HG03097 (cell line): Measurements from ENCODE around the gene UGT1A5.
"Not testable (repeated sequence)": the region's sequence is repeated elsewhere in the genome, so short reads cannot be mapped to it uniquely, and the experiment has no call there.

ENCODE experiments used
- ATAC-seq: cut with Tn5 transposase; IDR thresholded peaks from one replicate; pipeline ENCODE4 v1.9.1; 2021; ENCODE audit not compliant: unreplicated experiment, low FRiP score

UGT1A5 gene

DNA sequence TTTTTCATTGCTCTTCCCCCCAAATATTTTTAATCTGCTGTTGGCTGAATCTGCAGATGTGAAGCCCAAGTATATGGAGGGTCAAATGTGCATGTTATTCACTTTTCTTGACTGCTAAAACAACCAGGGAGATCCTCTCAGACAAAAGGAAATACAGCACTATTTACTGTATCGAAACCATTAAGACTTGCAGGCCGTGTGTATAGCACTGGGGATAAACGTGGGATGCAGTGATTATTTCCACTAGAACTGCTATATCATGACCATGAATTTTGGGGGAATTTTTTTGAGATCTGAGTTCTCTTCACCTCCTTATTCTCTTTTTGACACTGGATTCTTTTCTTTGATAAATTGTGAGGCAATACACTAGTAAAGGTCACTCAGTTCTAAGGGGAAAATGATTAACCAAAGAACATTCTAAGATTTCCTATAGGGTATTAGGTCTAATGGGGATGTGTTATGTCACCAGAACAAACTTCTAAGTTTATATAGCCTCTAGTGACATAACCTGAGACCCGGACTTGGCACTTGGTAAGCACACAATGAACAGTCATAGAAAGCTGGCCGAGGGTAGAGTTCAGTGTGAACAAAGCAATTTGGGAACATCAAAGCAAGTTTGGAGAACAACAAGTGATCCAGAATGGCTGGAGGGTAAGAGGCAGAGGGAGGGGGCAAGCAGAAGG lies 32.5 kb downstream of the UGT1A5 start:
- no peak for ATAC-seq

DNA sequence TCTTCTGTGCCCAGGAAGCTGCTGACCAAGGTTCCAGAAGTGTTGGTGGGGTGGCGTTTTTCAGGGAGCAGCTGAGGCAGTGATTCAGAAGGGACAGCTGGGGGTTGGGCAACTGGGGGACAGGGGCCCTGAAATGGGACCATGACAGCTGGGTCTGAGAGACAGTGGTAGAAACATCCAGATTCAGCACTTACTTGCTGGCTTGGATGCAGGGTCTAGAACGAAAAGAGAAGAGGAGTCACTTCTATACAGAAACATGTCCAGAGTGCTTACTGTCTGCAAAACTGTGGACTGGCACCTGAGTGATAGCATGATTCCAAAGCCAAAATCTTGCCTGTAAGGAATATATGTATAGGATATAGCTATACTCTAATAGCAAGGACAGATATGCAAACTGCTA lies 33.1 kb downstream of the UGT1A5 start:
- not testable (repeated sequence) for ATAC-seq

DNA sequence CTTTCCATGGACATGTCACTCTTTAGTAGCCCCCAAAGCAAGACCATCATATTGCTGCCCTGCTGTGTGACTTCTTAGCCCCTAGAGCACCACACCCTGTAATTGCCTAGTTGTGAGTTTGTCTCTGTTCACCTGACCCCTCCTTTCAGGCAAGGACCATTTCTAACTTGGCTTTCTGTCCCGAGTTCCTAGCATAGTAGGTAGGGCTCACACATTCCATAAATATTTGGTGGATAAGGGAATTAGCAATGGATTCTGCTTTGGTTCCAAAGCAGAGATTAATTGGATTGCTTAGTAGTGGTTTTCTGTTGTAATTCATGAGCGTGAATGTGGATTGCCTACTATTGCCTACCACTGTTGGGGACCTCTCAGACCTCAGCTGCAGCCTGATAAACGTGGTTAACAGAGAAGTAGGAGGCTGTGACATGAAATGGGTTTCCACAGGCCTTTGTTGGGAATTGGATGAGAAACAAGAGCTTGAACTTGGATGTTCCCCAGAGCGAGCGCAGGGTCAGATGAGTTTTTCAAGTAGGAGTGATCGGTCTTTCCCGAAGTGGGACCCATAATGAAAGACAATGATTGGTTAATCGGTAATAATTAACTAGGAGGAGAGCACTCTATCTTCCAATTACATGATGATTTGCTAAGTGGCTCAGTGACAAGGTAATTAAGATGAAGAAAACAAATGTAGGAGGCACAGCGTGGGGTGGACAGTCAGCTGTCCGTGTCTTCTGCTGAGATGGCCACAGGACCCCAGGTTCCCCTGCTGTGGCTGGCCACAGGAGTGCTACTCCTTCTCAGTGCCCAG lies 34.0 kb downstream of the UGT1A5 start:
- no peak for ATAC-seq

DNA sequence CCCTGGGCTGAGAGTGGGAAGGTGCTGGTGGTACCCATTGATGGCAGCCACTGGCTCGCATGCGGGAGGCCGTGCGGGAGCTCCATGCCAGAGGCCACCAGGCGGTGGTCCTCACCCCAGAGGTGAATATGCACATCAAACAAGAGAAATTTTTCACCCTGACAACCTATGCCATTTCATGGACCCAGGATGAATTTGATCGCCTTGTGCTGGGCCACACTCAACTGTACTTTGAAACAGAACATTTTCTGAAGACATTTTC lies 34.5 kb downstream of the UGT1A5 start:
- no peak for ATAC-seq

DNA sequence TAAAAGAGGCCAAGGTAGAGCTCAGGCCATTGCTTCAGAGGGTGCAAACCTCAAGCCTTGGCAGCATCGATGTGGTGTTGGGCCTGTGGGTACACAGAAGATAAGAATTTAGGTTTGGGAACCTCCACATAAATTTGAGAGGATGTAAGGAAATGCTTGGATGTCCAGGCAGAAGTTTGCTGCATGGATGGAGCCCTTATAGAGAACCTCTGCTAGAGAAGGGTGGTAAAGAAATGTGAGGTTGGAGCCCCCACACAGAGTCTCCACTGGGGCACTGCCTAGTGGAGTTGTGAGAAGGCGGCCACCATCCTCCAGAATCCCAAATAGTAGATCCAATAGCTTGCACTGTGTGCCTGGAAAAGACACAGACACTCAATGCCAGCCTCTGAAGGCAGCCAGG lies 38.0 kb downstream of the UGT1A5 start:
- ATAC-seq, result not testable (repeated sequence)

DNA sequence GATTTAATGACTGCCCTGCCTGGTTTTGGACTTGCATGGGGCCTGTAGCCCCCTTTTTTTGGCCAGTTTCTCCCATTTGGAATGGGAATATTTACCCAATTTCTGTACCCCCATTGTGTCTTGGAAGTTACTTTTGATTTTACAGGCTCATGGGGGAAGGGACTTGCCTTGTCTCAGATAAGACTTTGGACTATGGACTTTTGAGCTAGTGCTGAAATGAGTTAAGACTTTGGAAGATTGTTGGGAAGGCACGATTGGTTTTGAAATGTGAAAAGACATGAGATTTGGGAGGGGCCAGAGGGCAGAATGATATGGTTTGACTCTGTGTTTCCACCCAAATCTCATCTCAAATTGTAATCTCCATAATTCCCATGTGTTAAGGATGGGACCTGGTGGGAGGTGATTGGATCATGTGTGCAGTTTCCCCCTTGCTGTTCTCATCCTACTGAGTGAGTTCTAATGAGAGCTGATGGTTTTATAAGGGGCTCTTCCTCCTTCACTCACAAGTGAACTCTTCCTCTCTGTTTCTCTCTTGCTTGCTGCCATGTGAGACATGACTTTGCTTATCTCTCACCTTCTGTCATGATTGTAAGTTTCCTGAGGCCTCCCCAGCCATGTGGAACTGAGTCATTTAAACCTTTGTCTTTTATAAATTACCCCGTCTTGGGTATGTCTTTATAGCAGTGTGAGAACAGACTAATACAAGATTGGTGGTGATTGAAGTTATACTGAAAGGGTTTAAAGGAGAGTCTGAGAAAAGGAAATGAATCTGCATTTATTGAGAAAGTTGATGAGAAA lies 38.7 kb downstream of the UGT1A5 start:
- not testable (repeated sequence) for ATAC-seq

DNA sequence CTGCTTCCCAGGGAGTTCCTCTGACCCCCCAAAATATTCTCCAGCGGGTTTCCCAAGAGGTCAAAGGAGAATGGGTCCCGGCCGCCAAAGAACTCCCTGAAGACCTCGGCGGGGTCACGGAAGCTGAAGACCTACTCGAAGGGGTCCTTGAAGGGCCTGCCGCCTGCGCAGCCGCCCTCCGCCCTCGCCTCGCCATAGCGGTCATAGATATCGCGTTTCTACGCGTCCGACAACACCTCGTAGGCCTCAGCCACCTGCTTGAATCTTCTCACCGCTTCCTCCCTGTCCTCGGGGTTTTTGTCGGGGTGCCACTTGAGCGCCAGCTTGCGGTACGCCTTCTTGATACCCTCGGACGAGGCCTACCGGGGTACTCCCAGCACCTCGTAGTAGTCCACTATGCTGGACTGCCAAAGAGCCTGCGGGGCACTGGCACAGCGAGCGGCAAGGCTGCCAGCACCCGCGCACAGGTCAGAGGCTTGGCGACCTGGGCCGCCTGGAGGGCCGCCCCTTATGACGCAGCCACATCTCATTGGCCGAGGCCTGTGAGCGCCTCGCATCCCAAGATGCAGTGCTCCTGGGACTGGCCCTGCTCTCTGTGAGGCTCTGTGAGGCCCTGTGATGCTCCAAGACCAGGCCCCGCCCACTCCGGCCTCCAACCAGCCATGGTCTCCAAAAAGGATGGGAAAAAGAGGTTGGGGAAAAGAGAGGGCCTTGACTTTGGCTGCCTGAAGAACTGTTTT lies 42.3 kb downstream of the UGT1A5 start:
- ATAC-seq, result no peak

DNA sequence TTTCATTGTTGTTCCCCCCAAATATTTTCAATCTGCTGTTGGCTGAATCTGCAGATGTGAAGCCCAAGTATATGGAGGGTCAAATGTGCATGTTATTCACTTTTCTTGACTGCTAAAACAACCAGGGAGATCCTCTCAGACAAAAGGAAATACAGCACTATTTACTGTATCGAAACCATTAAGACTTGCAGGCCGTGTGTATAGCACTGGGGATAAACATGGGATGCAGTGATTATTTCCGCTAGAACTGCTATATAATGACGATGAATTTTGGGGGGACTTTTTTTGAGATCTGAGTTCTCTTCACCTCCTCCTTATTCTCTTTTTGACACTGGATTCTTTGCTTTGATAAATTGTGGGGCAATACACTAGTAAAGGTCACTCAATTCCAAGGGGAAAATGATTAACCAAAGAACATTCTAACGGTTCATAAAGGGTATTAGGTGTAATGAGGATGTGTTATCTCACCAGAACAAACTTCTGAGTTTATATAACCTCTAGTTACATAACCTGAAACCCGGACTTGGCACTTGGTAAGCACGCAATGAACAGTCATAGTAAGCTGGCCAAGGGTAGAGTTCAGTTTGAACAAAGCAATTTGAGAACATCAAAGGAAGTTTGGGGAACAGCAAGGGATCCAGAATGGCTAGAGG lies 43.8 kb downstream of the UGT1A5 start:
- no peak for ATAC-seq

DNA sequence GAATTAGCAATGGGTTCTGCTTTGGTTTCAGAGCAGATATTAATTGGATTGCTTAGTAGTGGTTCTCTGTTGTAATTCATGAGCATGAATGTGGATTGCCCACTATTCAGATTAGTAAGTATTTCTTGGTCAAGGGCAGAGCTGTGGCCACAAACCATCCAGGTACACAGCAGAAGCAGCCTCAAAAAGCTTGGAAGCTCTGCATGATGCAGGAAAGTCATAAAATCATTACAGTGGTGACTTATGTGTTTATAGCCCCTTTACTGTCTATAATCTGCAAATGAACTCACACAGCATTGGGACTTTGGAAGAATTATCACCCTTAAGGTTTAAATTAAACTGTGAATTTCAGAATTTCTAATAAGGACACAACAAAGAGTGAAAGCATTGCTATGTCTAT lies 45.4 kb downstream of the UGT1A5 start:
- ATAC-seq, result no peak

DNA sequence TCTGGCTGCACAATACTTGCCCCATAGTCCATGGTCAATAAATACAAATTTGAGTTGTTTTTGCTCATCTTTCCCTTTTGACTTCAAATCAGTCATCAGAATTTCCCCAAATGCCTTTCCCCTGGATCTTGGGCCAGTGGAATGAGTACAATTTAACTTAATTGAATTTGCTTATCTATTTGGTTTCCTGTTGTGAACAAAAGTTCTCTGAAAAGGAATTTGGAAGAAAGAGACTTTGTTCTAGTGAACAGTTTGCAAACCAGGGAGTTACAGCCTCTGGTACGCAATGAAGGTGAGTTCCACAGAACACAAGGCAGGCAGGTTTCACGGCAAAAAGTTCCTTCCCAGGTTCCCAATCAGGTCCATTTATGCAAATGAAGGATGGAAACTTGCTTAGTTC lies 46.1 kb downstream of the UGT1A5 start:
- no peak for ATAC-seq

DNA sequence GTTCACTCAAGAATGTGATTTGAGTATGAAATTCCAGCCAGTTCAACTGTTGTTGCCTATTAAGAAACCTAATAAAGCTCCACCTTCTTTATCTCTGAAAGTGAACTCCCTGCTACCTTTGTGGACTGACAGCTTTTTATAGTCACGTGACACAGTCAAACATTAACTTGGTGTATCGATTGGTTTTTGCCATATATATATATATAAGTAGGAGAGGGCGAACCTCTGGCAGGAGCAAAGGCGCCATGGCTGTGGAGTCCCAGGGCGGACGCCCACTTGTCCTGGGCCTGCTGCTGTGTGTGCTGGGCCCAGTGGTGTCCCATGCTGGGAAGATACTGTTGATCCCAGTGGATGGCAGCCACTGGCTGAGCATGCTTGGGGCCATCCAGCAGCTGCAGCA lies 47.3 kb downstream of the UGT1A5 start, which contains the start of gene UGT1A1:
UGT1A1 (plus strand) TSS at position 228 of the 400 bp plus-strand sequence; CDS start at position 246, 18 bp downstream.
- no peak for ATAC-seq

DNA sequence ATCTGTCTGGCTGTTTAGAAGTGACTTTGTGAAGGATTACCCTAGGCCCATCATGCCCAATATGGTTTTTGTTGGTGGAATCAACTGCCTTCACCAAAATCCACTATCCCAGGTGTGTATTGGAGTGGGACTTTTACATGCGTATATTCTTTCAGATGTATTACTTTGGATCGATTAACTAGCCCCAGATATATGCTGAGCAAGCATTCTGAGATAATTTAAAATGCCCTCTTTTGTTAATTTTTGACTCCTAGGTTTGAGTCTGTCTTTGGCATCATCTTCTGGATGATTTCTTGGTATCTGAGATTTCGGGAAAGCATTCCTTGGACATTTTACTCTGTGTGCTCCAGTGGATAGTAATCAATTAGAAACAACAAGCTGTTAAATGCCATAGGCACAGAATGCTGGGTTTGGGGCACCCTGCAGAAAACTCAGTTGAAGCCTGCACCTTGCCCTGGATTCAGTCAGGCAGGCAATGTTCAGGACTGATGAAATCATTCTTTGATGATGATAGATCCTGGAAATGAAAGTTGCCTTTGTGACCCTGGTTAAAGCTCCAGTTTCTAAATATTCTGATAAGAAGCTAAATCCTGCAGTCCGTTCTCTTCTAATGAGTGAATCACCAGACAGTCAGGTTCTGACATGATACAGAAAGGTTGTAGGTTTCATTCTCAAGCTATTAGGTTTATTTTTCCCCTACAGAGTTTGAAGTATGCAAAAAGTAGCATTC lies 48.5 kb downstream of the UGT1A5 start:
- ATAC-seq, result no peak

DNA sequence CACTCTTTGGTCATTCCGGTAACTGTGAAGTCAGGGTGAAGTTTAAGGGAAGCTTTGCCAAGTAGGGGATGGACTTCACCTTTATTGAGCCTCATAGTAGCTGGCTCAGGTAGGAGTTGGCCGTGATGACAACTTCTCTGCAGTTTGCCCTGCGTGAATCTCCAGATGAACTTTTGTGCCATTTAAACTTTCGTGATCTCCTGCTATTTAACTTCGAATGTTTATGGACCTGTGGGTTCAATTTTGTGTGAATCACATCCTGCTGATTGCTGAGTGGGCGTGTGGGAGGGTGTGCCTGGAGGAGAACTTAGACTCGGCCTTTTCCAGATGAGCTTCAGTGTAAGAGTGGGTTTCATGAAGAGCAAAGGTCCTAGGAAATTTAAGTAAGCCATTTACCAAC lies 51.6 kb downstream of the UGT1A5 start:
- no peak for ATAC-seq

DNA sequence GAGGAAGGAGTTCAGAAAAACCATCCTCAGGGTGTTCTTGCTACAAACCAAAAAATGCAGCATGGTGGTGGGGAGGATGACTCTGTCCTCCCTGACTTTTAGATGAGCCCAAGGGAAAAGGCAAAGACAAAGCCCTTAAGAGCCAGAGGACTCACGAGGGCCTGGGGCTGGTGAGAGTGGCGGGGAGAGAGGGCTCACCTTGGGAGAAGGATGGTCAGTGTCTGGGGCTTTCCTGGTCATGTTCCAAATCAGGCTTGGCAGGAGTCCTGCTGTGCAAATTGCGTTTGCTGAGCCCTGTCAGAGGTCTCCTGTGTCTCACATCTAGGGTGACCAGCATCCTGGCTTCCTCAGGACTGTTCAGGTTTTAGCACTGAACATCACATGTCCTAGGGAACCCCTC lies 52.1 kb downstream of the UGT1A5 start:
- no peak for ATAC-seq

DNA sequence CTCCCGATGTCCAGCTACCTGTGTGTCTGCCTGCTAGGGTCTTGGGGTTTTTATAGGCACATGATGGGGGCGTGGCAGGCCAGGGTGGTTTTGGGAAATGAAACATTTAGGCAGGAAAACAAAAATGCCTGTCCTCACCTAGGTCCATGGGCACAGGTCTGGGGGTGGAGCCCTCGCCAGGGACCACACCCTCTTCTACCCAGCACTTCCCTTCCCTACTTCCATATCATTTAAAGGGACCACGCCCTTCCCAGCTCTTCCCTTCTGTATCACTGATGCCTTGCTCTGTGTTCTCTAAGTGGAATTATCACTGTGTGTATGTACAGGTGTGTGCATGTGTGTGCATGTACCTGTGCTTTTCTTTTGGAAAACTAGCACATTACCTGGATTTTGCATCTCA lies 53.7 kb downstream of the UGT1A5 start:
- ATAC-seq, result no peak

DNA sequence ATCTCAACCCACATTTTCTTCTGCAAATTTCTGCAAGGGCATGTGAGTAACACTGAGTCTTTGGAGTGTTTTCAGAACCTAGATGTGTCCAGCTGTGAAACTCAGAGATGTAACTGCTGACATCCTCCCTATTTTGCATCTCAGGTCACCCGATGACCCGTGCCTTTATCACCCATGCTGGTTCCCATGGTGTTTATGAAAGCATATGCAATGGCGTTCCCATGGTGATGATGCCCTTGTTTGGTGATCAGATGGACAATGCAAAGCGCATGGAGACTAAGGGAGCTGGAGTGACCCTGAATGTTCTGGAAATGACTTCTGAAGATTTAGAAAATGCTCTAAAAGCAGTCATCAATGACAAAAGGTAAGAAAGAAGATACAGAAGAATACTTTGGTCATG lies 55.4 kb downstream of the UGT1A5 start:
- no peak for ATAC-seq

DNA sequence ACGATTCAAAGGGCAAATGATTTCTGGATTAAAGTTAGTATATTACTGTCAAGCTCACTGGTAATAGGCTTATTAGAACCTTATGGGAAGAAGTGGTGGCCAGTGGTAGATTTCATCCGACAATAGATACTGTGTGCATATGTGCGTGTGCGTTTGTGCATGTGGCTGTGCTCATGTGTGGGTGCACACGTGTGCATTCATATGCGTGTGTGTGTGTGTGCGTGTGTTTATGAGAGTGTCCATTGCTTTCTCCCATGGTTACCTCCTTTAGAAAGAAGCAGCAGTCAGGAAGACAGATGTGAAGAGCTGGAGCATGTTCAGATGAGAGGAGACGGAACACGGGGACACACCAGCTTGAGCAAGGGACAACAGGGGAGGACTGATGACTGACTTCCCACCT lies 56.6 kb downstream of the UGT1A5 start:
- no peak for ATAC-seq

DNA sequence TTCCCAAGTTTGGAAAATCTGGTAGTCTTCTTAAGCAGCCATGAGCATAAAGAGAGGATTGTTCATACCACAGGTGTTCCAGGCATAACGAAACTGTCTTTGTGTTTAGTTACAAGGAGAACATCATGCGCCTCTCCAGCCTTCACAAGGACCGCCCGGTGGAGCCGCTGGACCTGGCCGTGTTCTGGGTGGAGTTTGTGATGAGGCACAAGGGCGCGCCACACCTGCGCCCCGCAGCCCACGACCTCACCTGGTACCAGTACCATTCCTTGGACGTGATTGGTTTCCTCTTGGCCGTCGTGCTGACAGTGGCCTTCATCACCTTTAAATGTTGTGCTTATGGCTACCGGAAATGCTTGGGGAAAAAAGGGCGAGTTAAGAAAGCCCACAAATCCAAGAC lies 59.4 kb downstream of the UGT1A5 start:
- no peak for ATAC-seq

DNA sequence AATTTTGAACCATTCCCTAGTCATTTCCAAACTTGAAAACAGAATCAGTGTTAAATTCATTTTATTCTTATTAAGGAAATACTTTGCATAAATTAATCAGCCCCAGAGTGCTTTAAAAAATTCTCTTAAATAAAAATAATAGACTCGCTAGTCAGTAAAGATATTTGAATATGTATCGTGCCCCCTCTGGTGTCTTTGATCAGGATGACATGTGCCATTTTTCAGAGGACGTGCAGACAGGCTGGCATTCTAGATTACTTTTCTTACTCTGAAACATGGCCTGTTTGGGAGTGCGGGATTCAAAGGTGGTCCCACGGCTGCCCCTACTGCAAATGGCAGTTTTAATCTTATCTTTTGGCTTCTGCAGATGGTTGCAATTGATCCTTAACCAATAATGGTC lies 59.9 kb downstream of the UGT1A5 start:
- ATAC-seq, result no peak

DNA sequence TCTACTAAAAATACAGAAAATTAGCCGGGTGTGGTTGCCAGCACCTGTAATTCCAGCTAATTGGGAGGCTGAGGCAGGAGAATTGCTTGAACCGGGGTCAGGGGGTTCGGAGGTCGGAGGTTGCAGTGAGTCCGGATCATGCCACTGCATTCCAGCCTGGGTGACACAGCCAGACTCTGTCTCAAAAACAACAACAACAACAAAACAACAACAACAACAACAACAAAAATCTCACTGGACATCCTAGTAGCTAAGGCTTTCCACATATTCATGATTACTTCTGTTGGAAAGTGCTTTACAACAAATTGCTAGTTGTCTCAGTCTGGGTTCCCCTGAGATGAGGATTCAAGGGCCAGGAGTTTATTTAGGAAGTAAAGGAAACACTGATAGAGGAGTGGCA lies 61.1 kb downstream of the UGT1A5 start:
- no peak for ATAC-seq
